Right atrium auricular region (tissue), 2 donors: ENCODE measurements around the gene BPIFB6. TPM values are rescaled to one million over a fixed set of nuclear protein-coding genes. Genes with fewer than 3 reads are reported as not detected.

Experiments
- DNase-seq: peaks from one replicate; pipeline ENCODE4 v3.0.0-alpha.2; 2019; ENCODE audit warnings: low spot score
- H3K27ac ChIP-seq, 2 donors: fragments of 200-600 bp; sonication (generic); 1 replicate in 1 of 2; 2 replicates in 1 of 2; pipeline ENCODE4 v1.5.1; 2016 to 2019
- H3K27me3 ChIP-seq, 2 donors: fragments of 200-600 bp; sonication (generic); one replicate each; pipeline versions ENCODE4 v1.5.1 to v1.6.0; 2017 to 2019
- H3K36me3 ChIP-seq: fragments of 200-600 bp; sonication (generic); one replicate; pipeline ENCODE4 v1.5.1; 2016
- H3K4me1 ChIP-seq, 2 donors: fragments of 200-600 bp; sonication (generic); one replicate each; pipeline versions ENCODE4 v1.5.1 to v1.6.0; 2017 to 2019
- H3K4me3 ChIP-seq, 2 donors: fragments of 200-600 bp; sonication (generic); 1 replicate in 1 of 2; 2 replicates in 1 of 2; pipeline ENCODE4 v1.5.1; 2017 to 2019; ENCODE audit warnings: mild to moderate bottlenecking in 1 of 2, moderate library complexity in 1 of 2
- H3K9me3 ChIP-seq, 2 donors: fragments of 200-600 bp; sonication (generic); one replicate each; pipeline ENCODE4 v1.5.1; 2019
- total RNA-seq, 2 donors: library from RNA; depleted of rRNA; stranded (reverse); fragments of >200 nt; gene quantifications; one replicate each; pipeline ENCODE4 v1.1.0, GENCODE V29; 2016
- TF ChIP-seq, protein P1 (sequence below), 2 donors: fragments of 200-600 bp; sonication (generic); IDR thresholded peaks; one replicate each; pipeline ENCODE4 v1.5.1; 2019; ENCODE audit warnings: antibody characterized with exemption in 2 of 2

BPIFB6 gene
- total RNA-seq, 2 donors from 2014 or later = not detected

DNA sequence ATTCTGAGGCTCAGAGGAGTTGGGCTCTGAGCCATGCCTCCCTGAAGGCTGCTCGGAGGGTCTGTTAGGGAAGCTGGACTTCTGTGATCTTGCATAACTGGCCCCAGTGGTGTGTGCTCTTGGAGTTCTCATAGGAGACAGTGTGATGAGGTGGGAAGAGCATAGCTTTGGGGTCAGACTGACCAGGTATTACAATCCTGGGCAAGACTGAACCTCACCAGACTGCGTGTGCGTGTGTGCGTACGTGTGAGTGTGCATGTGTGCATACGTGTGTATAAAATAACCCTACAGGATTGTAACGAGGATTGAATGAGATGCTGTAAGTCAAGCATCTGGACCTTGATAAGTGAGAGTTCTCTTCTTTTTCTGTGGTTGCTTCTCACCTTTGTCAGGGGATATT is 13.9 kb upstream of the BPIFB6 start:
- no peaks in the 10 kb centered on the region for H3K4me1 ChIP-seq
- H3K36me3 ChIP-seq = no peaks in the 10 kb centered on the region
- TF ChIP-seq, protein P1, sequence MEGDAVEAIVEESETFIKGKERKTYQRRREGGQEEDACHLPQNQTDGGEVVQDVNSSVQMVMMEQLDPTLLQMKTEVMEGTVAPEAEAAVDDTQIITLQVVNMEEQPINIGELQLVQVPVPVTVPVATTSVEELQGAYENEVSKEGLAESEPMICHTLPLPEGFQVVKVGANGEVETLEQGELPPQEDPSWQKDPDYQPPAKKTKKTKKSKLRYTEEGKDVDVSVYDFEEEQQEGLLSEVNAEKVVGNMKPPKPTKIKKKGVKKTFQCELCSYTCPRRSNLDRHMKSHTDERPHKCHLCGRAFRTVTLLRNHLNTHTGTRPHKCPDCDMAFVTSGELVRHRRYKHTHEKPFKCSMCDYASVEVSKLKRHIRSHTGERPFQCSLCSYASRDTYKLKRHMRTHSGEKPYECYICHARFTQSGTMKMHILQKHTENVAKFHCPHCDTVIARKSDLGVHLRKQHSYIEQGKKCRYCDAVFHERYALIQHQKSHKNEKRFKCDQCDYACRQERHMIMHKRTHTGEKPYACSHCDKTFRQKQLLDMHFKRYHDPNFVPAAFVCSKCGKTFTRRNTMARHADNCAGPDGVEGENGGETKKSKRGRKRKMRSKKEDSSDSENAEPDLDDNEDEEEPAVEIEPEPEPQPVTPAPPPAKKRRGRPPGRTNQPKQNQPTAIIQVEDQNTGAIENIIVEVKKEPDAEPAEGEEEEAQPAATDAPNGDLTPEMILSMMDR (IDR thresholded peaks at IDR 0.05) = no peak
- DNase-seq = no peak
- no peaks in the 10 kb centered on the region for H3K9me3 ChIP-seq
- H3K4me3 ChIP-seq = no peak overlapping the region
- no peaks in the 10 kb centered on the region for H3K27me3 ChIP-seq
- H3K27ac ChIP-seq = no peak overlapping the region

DNA sequence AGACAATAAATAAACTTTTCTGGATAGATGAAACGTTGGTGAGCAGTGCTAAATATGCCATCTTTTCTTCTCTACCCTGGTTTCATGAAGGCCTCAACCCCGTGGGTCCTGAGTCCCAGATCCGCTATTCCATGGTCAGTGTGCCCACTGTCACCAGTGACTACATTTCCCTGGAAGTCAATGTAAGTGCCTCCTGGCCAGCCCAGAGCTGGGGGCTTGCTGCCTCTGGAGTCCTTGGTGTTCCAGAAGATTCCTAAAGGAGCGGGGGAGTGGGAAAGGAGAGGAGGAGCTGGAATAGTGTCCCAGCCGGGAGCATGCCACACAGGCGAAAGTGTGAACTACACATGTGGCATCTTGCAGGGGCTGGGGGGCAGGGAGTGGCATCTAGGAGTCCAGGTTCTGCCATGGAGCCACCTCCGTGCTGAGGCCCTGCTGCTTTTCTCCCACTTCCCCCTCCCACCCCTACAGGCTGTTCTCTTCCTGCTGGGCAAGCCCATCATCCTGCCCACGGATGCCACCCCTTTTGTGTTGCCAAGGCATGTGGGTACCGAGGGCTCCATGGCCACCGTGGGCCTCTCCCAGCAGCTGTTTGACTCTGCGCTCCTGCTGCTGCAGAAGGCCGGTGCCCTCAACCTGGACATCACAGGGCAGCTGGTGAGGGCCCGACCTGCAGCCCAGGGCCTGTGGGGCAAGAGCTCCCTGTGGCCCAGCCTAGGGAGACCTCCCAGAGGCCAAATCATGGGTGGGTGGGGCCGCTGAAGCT is 13.1 kb upstream of the BPIFB6 start:
- H3K4me3 ChIP-seq = no peak overlapping the region
- H3K9me3 ChIP-seq = no peaks in the 10 kb centered on the region
- TF ChIP-seq, protein P1 (IDR thresholded peaks at IDR 0.05) = no peak

DNA sequence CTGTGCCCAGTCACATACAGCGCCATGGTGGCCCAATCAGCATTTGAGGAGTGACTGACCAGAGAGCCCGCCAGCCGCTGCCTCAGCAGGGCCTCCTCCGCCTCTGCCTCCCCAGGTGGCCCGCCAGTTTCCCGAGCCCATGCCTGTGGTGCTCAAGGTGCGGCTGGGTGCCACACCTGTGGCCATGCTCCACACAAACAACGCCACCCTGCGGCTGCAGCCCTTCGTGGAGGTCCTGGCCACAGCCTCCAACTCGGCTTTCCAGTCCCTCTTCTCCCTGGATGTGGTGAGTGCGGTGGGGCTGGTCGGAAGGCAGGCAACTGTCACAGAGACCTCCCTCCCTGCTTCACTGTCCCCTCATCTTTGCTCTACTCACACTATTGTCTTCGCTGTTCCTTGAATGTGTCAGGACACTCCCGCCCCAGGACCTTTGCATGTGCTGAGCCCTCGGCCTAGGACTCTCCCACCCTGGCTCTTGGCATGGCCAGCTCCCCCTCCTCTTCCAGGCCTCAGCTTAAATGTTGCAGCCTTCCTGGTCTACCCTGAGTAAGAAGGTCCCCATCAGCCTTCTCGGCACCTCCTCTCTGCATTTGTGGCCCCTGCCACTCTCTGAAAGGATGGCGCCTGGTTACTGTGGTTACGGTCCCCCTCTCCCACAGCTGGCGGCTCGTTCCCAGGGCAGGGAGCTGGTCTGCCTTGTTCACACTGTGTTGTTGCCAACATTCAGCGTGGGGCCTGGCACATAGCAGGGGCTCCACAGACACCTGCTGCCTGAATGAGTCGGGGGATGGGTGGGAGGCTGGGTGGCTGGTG is 11.8 kb upstream of the BPIFB6 start:
- Histone ChIP-seq H3K4me1 (no peaks in the 10 kb centered on the region), H3K36me3 (no peaks in the 10 kb centered on the region), H3K9me3 (no peaks in the 10 kb centered on the region), H3K27ac (no peak overlapping the region), H3K4me3 (no peak overlapping the region), H3K27me3 (no peaks in the 10 kb centered on the region)
- TF ChIP-seq, protein P1 (IDR thresholded peaks at IDR 0.05) = no peak
- no peak for DNase-seq

More for the DNA sequence above, 13.1 kb upstream of the BPIFB6 start:
- no peaks in the 10 kb centered on the region for H3K27me3 ChIP-seq
- DNase-seq = no peak
- no peak overlapping the region for H3K27ac ChIP-seq
- no peaks in the 10 kb centered on the region for H3K4me1 ChIP-seq
- H3K36me3 ChIP-seq = no peaks in the 10 kb centered on the region

DNA sequence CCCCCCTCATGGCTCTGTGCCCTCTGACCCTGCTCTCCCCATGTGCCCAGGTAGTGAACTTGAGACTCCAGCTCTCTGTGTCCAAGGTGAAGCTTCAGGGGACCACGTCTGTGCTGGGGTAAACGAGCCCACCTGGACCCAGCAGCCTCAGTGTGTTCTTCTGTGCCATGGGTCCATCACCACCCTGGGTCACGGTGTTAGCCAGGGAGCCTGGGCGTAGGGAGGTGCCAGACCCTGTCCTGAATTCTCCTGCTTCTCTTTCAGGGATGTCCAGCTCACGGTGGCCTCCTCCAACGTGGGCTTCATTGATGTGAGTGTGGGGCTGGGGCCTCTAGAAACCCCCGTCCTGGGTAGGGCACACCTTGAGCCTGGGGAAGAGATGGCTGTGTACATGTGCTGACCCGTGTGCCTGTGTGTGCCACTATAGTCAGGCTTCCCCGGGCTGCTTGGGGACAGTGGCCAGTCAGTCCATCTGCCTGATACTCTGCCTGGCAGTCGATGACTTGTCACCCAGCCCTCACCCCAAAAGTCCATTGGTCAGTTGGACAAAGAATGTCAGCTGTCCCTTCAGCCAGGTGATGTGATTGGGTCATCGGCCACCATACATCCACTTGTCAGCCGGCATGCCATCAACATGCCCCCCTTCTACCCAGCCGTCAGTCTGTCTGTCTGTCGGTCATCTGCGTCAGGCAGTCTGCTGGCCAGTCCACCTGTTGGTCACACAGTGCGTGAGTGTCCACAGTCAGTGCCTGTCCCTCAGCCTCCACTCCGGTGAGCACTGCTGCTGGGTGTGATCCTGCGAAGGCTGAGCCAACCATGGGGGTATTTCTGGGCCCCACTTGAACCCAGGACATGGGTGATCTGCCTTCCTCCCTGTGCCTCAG is 10.9 kb upstream of the BPIFB6 start:
- no peaks in the 10 kb centered on the region for H3K36me3 ChIP-seq
- H3K4me3 ChIP-seq = no peak overlapping the region
- no peaks in the 10 kb centered on the region for H3K4me1 ChIP-seq
- no peak overlapping the region for H3K27ac ChIP-seq
- DNase-seq = no peak
- H3K9me3 ChIP-seq = no peaks in the 10 kb centered on the region
- H3K27me3 ChIP-seq = no peaks in the 10 kb centered on the region
- TF ChIP-seq, protein P1 (IDR thresholded peaks at IDR 0.05) = no peak

DNA sequence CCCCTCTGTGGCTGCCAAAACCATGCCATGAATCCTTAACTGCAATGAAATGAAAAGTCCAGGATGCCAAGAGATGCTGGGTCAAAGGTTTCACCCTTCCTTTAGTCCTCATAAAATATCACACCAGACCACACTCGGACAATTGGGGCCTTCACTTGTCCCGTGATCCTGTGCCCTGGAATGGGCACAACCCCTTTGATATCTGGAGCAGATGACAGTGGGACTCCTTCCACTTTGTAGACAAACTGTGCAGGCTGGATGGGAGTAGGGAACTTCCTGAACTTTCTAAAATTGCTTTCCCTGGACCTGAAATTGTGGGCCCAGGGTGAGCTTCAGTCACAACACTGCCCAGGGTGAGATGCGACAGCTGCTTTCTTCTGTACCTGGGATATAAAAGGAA is 9.6 kb upstream of the BPIFB6 start:
- Histone ChIP-seq H3K27ac (no peak overlapping the region), H3K9me3 (no peaks in the 10 kb centered on the region), H3K36me3 (no peaks in the 10 kb centered on the region), H3K4me3 (no peak overlapping the region), H3K27me3 (no peaks in the 10 kb centered on the region), H3K4me1 (no peaks in the 10 kb centered on the region)
- TF ChIP-seq, protein P1 (IDR thresholded peaks at IDR 0.05) = no peak
- DNase-seq = no peak
